Adipose tissue (tissue), 3 donors: ENCODE results near the gene SIVA1. TPM values are rescaled to one million over a fixed set of nuclear protein-coding genes. Genes with fewer than 3 reads are reported as not detected.

Experiments
- H3K27ac ChIP-seq: one replicate; pipeline ENCODE4 v1.5.1; 2013; ENCODE audit warnings: low read depth, low read length
- WGBS, 3 donors: extraction: QIAGEN DNeasy Blood & Tissue Kit; methylation state at CpG; one replicate each; pipeline ENCODE4 v1.1.7; 2013; 5-methylcytosine and 5-hydroxymethylcytosine counted together
- polyA plus RNA-seq, 3 donors: library from polyadenylated mRNA; stranded (reverse); fragments of 200-250 nt; gene quantifications; one replicate each; pipeline ENCODE4 v1.2.3, GENCODE V29; 2013
- donor health status: healthy with polysubstance abuse.
- donor health status: Bipolar disorder and iron deficiency.
- donor health status: healthy.

SIVA1 gene
- polyA plus RNA-seq, 3 donors = 148 to 213 (median 182) TPM

- 58 to 90% (median 86%) methylated on average over 20 of the region's 20 CpGs for WGBS, 3 donors
- H3K27ac ChIP-seq = no peak overlapping the region
These were observed 21.6 kb downstream of the SIVA1 start for GRCh38 chr14:104774453-104775072.

- 71 to 94% (median 86%) methylated on average over 13 of the region's 13 CpGs for WGBS, 3 donors
- no peak overlapping the region for H3K27ac ChIP-seq
These were observed 22.1 kb downstream of the SIVA1 start for GRCh38 chr14:104775073-104775489.

- WGBS, 3 donors = 96 to 98% (median 97%) methylated on average over 14 to 15 of the region's 15 CpGs
- H3K27ac ChIP-seq = no peak overlapping the region
These were observed 23.5 kb downstream of the SIVA1 start for GRCh38 chr14:104776481-104776880.

GRCh38 chr14:104776961-104777807, 24.2 kb downstream of the SIVA1 start:
- no peak overlapping the region for H3K27ac ChIP-seq
- 72 to 88% (median 82%) methylated on average over 16 of the region's 16 CpGs for WGBS, 3 donors

GRCh38 chr14:104777808-104778249, 24.9 kb downstream of the SIVA1 start:
- WGBS, 3 donors = 68 to 80% (median 70%) methylated on average over 14 to 15 of the region's 15 CpGs
- H3K27ac ChIP-seq = no peak overlapping the region

- no peak overlapping the region for H3K27ac ChIP-seq
- WGBS, 3 donors = 88 to 93% (median 90%) methylated on average over 15 of the region's 15 CpGs
These were observed 25.9 kb downstream of the SIVA1 start for GRCh38 chr14:104778694-104779331.

GRCh38 chr14:104779776-104780512, 27.0 kb downstream of the SIVA1 start:
- 89 to 94% (median 90%) methylated on average over 32 of the region's 32 CpGs for WGBS, 3 donors
- no peak overlapping the region for H3K27ac ChIP-seq

- H3K27ac ChIP-seq = no peak overlapping the region
- WGBS, 3 donors = 91 to 95% (median 94%) methylated on average over 23 to 24 of the region's 24 CpGs
These were observed 27.6 kb downstream of the SIVA1 start for GRCh38 chr14:104780513-104781030.

GRCh38 chr14:104781271-104782077, 28.5 kb downstream of the SIVA1 start:
- H3K27ac ChIP-seq = no peak overlapping the region
- 89 to 92% (median 90%) methylated on average over 20 of the region's 20 CpGs for WGBS, 3 donors

GRCh38 chr14:104782086-104782807, 29.3 kb downstream of the SIVA1 start:
- H3K27ac ChIP-seq = no peak overlapping the region
- WGBS, 3 donors = 90 to 93% (median 92%) methylated on average over 27 to 28 of the region's 28 CpGs

GRCh38 chr14:104782808-104783139, 29.8 kb downstream of the SIVA1 start:
- 77 to 85% (median 82%) methylated on average over 13 of the region's 13 CpGs for WGBS, 3 donors

GRCh38 chr14:104783484-104784217, 30.7 kb downstream of the SIVA1 start:
- 84 to 91% (median 89%) methylated on average over 16 of the region's 16 CpGs for WGBS, 3 donors
- no peak overlapping the region for H3K27ac ChIP-seq

More at GRCh38 chr14:104782808-104783139, 29.8 kb downstream of the SIVA1 start:
- no peak overlapping the region for H3K27ac ChIP-seq

- H3K27ac ChIP-seq = no peak overlapping the region
- WGBS, 3 donors = 66 to 92% (median 91%) methylated on average over 8 to 9 of the region's 9 CpGs
These were observed 31.2 kb downstream of the SIVA1 start for GRCh38 chr14:104784218-104784568.

GRCh38 chr14:104784846-104785707, 32.1 kb downstream of the SIVA1 start:
- H3K27ac ChIP-seq = no peak overlapping the region
- WGBS, 3 donors = 53 to 80% (median 75%) methylated on average over 36 of the region's 36 CpGs

- WGBS, 3 donors = 79 to 90% (median 82%) methylated on average over 13 of the region's 13 CpGs
- no peak overlapping the region for H3K27ac ChIP-seq
These were observed 32.7 kb downstream of the SIVA1 start for GRCh38 chr14:104785708-104786080.
